RWPE2 (cell line): ENCODE measurements around the gene GNAS-AS1.
A peak's percentile ranks its signal among the peaks of the same experiment; 100 is the strongest.

ENCODE experiments used
- ATAC-seq: fragments of 200-7000 bp; cut with Tn5 transposase; 3 replicates; pipeline ENCODE4 v1.9.1; 2021; ENCODE audit warnings: low read depth
- DNase-seq: peaks from one replicate; pipeline ENCODE4 v3.0.0-alpha.2; 2020; ENCODE audit warnings: low spot score
- H3K27ac ChIP-seq: fragments of 450-650 bp; 2 replicates; pipeline ENCODE4 v1.5.1; 2017; ENCODE audit warnings: mild to moderate bottlenecking; ENCODE audit not compliant: poor library complexity, severe bottlenecking
- H3K27me3 ChIP-seq: fragments of 250-450 bp; sonication (Bioruptor Pico); 2 replicates; pipeline ENCODE4 v1.5.1; 2021; ENCODE audit warnings: mild to moderate bottlenecking, moderate library complexity; ENCODE audit not compliant: insufficient read depth, poor library complexity, severe bottlenecking
- H3K36me3 ChIP-seq: fragments of 250-450 bp; sonication (Bioruptor Pico); 2 replicates; pipeline ENCODE4 v1.5.1; 2020; ENCODE audit warnings: low read depth, mild to moderate bottlenecking, moderate library complexity
- H3K4me1 ChIP-seq: fragments of 250-450 bp; sonication (Bioruptor Pico); 2 replicates; pipeline ENCODE4 v1.5.1; 2021; ENCODE audit warnings: mild to moderate bottlenecking, moderate library complexity; ENCODE audit not compliant: insufficient read depth, poor library complexity, severe bottlenecking
- H3K4me3 ChIP-seq: fragments of 250-450 bp; sonication (Bioruptor Pico); 2 replicates; pipeline ENCODE4 v1.5.1; 2021; ENCODE audit warnings: mild to moderate bottlenecking, moderate library complexity; ENCODE audit not compliant: severe bottlenecking
- H3K9me3 ChIP-seq: fragments of 250-450 bp; sonication (Bioruptor Pico); 2 replicates; pipeline ENCODE4 v1.5.1; 2021; ENCODE audit warnings: mild to moderate bottlenecking, moderate library complexity; ENCODE audit not compliant: severe bottlenecking
- TF ChIP-seq, protein P1 (sequence below): fragments of 450-650 bp; IDR thresholded peaks from one replicate; pipeline ENCODE4 v1.5.1; 2017; ENCODE audit warnings: mild to moderate bottlenecking, moderate library complexity; ENCODE audit not compliant: poor library complexity, severe bottlenecking

Gene GNAS-AS1

DNA sequence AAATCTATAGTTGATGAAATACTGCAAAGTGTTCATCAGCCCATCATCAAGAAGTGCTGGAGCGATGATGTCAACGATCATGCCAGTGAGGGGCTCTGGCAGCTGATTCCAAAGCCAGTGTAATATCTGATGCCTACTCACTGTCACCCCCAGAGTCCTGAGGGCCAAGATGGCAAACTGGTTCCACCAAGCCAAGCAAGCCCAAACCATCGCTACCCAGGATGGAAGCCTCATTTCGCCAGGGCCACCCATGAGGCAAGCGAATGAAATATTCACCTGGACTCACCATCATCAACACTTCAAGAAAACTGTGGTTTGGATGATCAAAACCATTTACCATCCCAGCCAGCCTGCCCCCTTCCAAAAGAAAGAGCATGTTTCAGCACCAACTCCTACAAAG, 76.5 kb downstream of the GNAS-AS1 start:
- ATAC-seq (no peak), DNase-seq (peak; percentile 69)
- H3K27me3 ChIP-seq: peaks cover 73% of the 10 kb centered on the region
- TF ChIP-seq, protein P1, sequence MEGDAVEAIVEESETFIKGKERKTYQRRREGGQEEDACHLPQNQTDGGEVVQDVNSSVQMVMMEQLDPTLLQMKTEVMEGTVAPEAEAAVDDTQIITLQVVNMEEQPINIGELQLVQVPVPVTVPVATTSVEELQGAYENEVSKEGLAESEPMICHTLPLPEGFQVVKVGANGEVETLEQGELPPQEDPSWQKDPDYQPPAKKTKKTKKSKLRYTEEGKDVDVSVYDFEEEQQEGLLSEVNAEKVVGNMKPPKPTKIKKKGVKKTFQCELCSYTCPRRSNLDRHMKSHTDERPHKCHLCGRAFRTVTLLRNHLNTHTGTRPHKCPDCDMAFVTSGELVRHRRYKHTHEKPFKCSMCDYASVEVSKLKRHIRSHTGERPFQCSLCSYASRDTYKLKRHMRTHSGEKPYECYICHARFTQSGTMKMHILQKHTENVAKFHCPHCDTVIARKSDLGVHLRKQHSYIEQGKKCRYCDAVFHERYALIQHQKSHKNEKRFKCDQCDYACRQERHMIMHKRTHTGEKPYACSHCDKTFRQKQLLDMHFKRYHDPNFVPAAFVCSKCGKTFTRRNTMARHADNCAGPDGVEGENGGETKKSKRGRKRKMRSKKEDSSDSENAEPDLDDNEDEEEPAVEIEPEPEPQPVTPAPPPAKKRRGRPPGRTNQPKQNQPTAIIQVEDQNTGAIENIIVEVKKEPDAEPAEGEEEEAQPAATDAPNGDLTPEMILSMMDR: no peak
- no peaks in the 10 kb centered on the region for H3K4me1 ChIP-seq
- no peak overlapping the region for H3K4me3 ChIP-seq
- H3K27ac ChIP-seq: no peak overlapping the region
- no peaks in the 10 kb centered on the region for H3K9me3 ChIP-seq
- H3K36me3 ChIP-seq: no peaks in the 10 kb centered on the region

DNA sequence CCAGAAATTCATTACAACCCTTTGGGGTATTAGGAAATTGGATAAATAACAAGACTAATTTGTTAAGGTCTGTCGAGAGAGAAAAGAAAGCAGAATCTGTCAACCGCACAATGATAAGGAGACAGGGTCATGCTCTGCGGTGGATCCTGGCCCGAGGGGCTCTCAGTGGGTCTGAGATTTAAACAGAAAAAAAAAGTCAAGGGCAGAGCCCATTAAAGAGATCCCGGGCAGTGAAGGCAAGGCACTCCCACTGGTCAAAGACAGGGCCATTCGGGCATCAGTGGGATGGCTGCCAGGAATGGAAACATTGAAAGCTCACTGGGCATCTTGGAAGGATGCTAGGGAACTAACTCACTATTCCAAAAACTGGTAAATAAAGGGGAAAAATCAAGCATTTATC, 77.9 kb downstream of the GNAS-AS1 start:
- Histone ChIP-seq H3K4me3 (no peak overlapping the region), H3K27me3 (peaks cover 75% of the 10 kb centered on the region), H3K27ac (no peak overlapping the region), H3K4me1 (no peaks in the 10 kb centered on the region), H3K9me3 (no peaks in the 10 kb centered on the region), H3K36me3 (no peaks in the 10 kb centered on the region)
- no peak for DNase-seq
- ATAC-seq: no peak
- TF ChIP-seq, protein P1: no peak
